IMR-90 (cell line): ENCODE data around the gene PMAIP1. TPM values are rescaled to one million over a fixed set of nuclear protein-coding genes. Genes with fewer than 3 reads are reported as not detected.

Experiments used
- ATAC-seq: fragments of 200-7000 bp; cut with Tn5 transposase; 2 replicates; pipeline ENCODE4 v1.9.1; 2020; ENCODE audit warnings: low read depth, mild to moderate bottlenecking, moderate library complexity
- BruUV-seq: library from RNA; stranded (reverse); fragments of 400-500 nt; replicated peaks from 2 replicates; lab custom pipeline; 2021; lab: Mats Ljungman, UMichigan
- CTCF ChIA-PET: fragments of 300-600 bp; formaldehyde crosslinking; extraction: SDS; loops from one replicate; lab custom pipeline; 2021; ENCODE audit warnings: antibody characterized with exemption; lab: Yijun Ruan, JAX
- POLR2A ChIA-PET: fragments of 300-600 bp; sonication (Branson Sonifier 250); formaldehyde crosslinking; loops from one replicate; lab custom pipeline; 2022; ENCODE audit warnings: antibody characterized with exemption; ENCODE audit not compliant: unreplicated experiment; lab: Charles Lee
- DNase-seq: peaks from one replicate; pipeline ENCODE4 v3.0.0; 2013
- H2AFZ ChIP-seq: replicated peaks from 2 replicates; pipeline ENCODE3; 2013; ENCODE audit warnings: low read length, mild to moderate bottlenecking; ENCODE audit not compliant: poor library complexity
- H2AK5ac ChIP-seq: 2 replicates; pipeline ENCODE4 v1.6.1; 2013; ENCODE audit warnings: low read depth, low read length, inconsistent platforms
- H2AK9ac ChIP-seq: replicated peaks from 2 replicates; pipeline ENCODE3; 2013; ENCODE audit warnings: mild to moderate bottlenecking, low read depth, low read length, moderate library complexity; ENCODE audit not compliant: poor library complexity
- H2BK120ac ChIP-seq: 2 replicates; pipeline ENCODE4 v1.6.1; 2013; ENCODE audit warnings: low read depth, low read length, inconsistent platforms
- H2BK15ac ChIP-seq: 3 replicates; pipeline ENCODE4 v1.6.1; 2013; ENCODE audit warnings: low read depth, low read length, inconsistent platforms
- H2BK20ac ChIP-seq: 2 replicates; pipeline ENCODE4 v1.6.1; 2013; ENCODE audit warnings: low read depth, mild to moderate bottlenecking, inconsistent platforms, low read length, moderate library complexity
- H2BK5ac ChIP-seq: 2 replicates; pipeline ENCODE4 v1.6.1; 2013; ENCODE audit warnings: mild to moderate bottlenecking, low read depth, low read length, inconsistent platforms; ENCODE audit not compliant: poor library complexity, severe bottlenecking
- H3K14ac ChIP-seq: replicated peaks from 2 replicates; pipeline ENCODE4 v1.6.1; 2013; ENCODE audit warnings: low read depth, low read length, inconsistent platforms
- H3K18ac ChIP-seq: 2 replicates; pipeline ENCODE4 v1.6.1; 2013; ENCODE audit warnings: low read depth, low read length, control low read depth
- H3K23ac ChIP-seq: 2 replicates; pipeline ENCODE4 v1.6.1; 2013; ENCODE audit warnings: low read depth, low read length, inconsistent platforms
- H3K27ac ChIP-seq: 2 replicates; pipeline ENCODE4 v1.5.1; 2013; ENCODE audit warnings: mild to moderate bottlenecking, control low read depth, low read length; ENCODE audit not compliant: insufficient read depth
- H3K27me3 ChIP-seq: 2 replicates; pipeline ENCODE4 v1.6.1; 2013; ENCODE audit warnings: low read length; ENCODE audit not compliant: control insufficient read depth, insufficient read depth
- H3K36me3 ChIP-seq: 2 replicates; pipeline ENCODE4 v1.6.1; 2013; ENCODE audit warnings: low read length, mixed read lengths; ENCODE audit not compliant: control insufficient read depth, insufficient read depth
- H3K4ac ChIP-seq: 2 replicates; pipeline ENCODE4 v1.6.1; 2013; ENCODE audit warnings: low read depth, low read length, inconsistent platforms
- H3K4me1 ChIP-seq: 2 replicates; pipeline ENCODE4 v1.6.1; 2013; ENCODE audit warnings: low read length, mixed read lengths; ENCODE audit not compliant: control insufficient read depth, insufficient read depth
- H3K4me2 ChIP-seq: 2 replicates; pipeline ENCODE4 v1.6.1; 2013; ENCODE audit warnings: low read depth, mild to moderate bottlenecking, control low read depth, low read length, moderate library complexity
- H3K4me3 ChIP-seq: 2 replicates; pipeline ENCODE4 v1.5.1; 2013; ENCODE audit warnings: low read depth, mild to moderate bottlenecking, control low read depth, low read length, moderate library complexity; ENCODE audit not compliant: insufficient read depth
- H3K56ac ChIP-seq: 2 replicates; pipeline ENCODE4 v1.6.1; 2013; ENCODE audit warnings: low read length, inconsistent platforms; ENCODE audit not compliant: insufficient read depth; ENCODE audit errors: extremely low read depth
- H3K79me1 ChIP-seq, 2 experiments: 2 replicates each; pipeline ENCODE4 v1.6.1; 2013; ENCODE audit warnings: low read length in 2 of 2, inconsistent platforms in 1 of 2, low read depth in 1 of 2
- H3K9ac ChIP-seq: 2 replicates; pipeline ENCODE4 v1.6.1; 2013; ENCODE audit warnings: low read depth, low read length, control low read depth
- H3K9me1 ChIP-seq: 2 replicates; pipeline ENCODE4 v1.6.1; 2013; ENCODE audit warnings: low read length, inconsistent platforms; ENCODE audit not compliant: insufficient read depth
- H3K9me3 ChIP-seq: 2 replicates; pipeline ENCODE4 v1.6.1; 2013; ENCODE audit warnings: low read length; ENCODE audit not compliant: control insufficient read depth, insufficient read depth
- H4K20me1 ChIP-seq: 2 replicates; pipeline ENCODE4 v1.6.1; 2013; ENCODE audit warnings: low read length, inconsistent platforms; ENCODE audit not compliant: insufficient read depth
- H4K5ac ChIP-seq: 2 replicates; pipeline ENCODE4 v1.6.1; 2013; ENCODE audit warnings: mild to moderate bottlenecking, low read depth, low read length, control low read depth
- H4K8ac ChIP-seq, 2 experiments: 2 replicates each; pipeline ENCODE4 v1.6.1; 2013; ENCODE audit warnings: low read depth in 2 of 2, low read length in 2 of 2, control low read depth in 1 of 2, inconsistent platforms in 1 of 2
- H4K91ac ChIP-seq: 2 replicates; pipeline ENCODE4 v1.6.1; 2013; ENCODE audit warnings: low read depth, low read length, inconsistent platforms; ENCODE audit not compliant: insufficient read depth
- MAFK ChIP-seq: IDR thresholded peaks from 2 replicates; pipeline ENCODE4 v1.6.1; 2012; ENCODE audit warnings: low read depth, low read length, improper control_type of control experiment
- MAZ ChIP-seq: IDR thresholded peaks from 2 replicates; pipeline ENCODE4 v1.6.1; 2012; ENCODE audit warnings: low read depth, mild to moderate bottlenecking, low read length, improper control_type of control experiment, moderate library complexity, borderline replicate concordance
- MXI1 ChIP-seq: IDR thresholded peaks from 2 replicates; pipeline ENCODE4 v1.6.1; 2012; ENCODE audit warnings: low read depth, mild to moderate bottlenecking, low read length, moderate library complexity, borderline replicate concordance
- WGBS, 2 experiments: methylation state at CpG; one replicate each; pipeline versions ENCODE4 v1.1.5 to v1.1.7; 2013; ENCODE audit warnings: missing lambda C conversion rate in 2 of 2; ENCODE audit not compliant: insufficient read length in 1 of 2; ENCODE audit errors: extremely low coverage in 2 of 2; 5-methylcytosine and 5-hydroxymethylcytosine counted together
- dilution Hi-C: fragments of 300-500 bp; cut with HindIII; formaldehyde crosslinking; loops from one replicate; pipeline ENCODE4 v1.14.3; 2018; ENCODE audit warnings: low sequenced_read_pairs; ENCODE audit not compliant: unreplicated experiment
- in situ Hi-C: fragments of 300-500 bp; cut with MboI; formaldehyde crosslinking; loops from 3 replicates; pipeline ENCODE4 v1.14.3; 2019; ENCODE audit warnings: low sequenced_read_pairs, inconsistent platforms, mixed read lengths
- intact Hi-C: fragments of 100-400 bp; cut with micrococcal nuclease; formaldehyde crosslinking; loops from 2 replicates; pipeline ENCODE4 v1.10.0; 2022
- polyA plus RNA-seq, 3 experiments: library from polyadenylated mRNA; depleted of rRNA; stranded (reverse); fragments of >200 nt; gene quantifications; 2 replicates each; pipeline ENCODE4 v1.2.3, GENCODE V29; 2012; ENCODE audit warnings: low replicate concordance in 1 of 3
- total RNA-seq: library from RNA; depleted of rRNA; stranded (reverse); fragments of >200 nt; gene quantifications from 2 replicates; pipeline ENCODE4 v1.2.3, GENCODE V29; 2012
- TF ChIP-seq, protein P1 (sequence below): fragments of 150-350 bp; IDR thresholded peaks from 2 replicates; pipeline ENCODE4 v1.6.1; 2016; ENCODE audit warnings: low read depth, mild to moderate bottlenecking, low read length, moderate library complexity, borderline replicate concordance

The PMAIP1 gene
- total and polyA plus RNA-seq, 2 of the 4 experiments (the other 2 are of a cell fraction): 14.0 to 30.1 TPM

DNA sequence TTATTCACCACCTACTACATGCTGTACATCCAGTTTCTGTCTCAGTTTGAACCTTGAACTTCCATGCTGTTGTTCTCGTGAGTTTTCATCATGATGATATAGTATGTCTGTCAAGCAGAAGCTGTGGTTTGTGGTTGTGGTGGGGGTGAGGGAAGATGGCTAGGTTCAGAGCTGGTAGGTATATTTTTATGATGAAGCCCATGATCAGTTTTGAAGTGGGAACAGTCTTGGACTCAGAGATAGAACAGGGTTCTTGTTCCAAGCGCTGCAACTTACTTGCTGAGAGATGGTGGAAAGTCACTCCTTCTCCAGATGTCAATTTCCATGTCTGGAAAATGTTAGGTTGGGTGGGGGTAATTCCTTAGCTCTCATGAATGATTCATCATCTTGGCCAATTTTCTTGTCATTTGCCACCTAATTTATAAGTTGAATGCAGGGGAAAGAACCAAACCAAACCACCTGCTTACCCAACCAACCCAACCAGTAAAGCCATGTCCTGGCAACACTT, 21.6 kb downstream of the PMAIP1 start:
- no peaks in the 10 kb centered on the region for H3K9me3 ChIP-seq
- in situ Hi-C loops (no loop called here), dilution Hi-C loops (no loop called here), intact Hi-C loops (no loop called here)
- no peak overlapping the region for H2AK5ac ChIP-seq
- no peak overlapping the region for H3K18ac ChIP-seq
- H2BK20ac ChIP-seq: no peak overlapping the region
- H4K20me1 ChIP-seq: no peaks in the 10 kb centered on the region
- no peak overlapping the region for H3K9ac ChIP-seq
- no peak overlapping the region for H2AK9ac ChIP-seq
- no peak overlapping the region for H4K8ac ChIP-seq
- H2BK15ac ChIP-seq: no peak overlapping the region
- no peak overlapping the region for H4K91ac ChIP-seq
- BruUV-seq: no TSS peak
- WGBS, 2 experiments: 80% methylated on average over 1 of the region's 2 CpGs; no CpG with 5 or more reads in 1 of the 2 experiments
- H3K56ac ChIP-seq: no peak overlapping the region
- no peak overlapping the region for H2BK120ac ChIP-seq
- H3K4ac ChIP-seq: no peak overlapping the region
- H3K36me3 ChIP-seq: no peaks in the 10 kb centered on the region
- no peak overlapping the region; the same call in 1 of the 2 replicates for H4K5ac ChIP-seq
- DNase-seq (no peak), ATAC-seq (no peak)
- no peak overlapping the region for H3K14ac ChIP-seq
- ChIA-PET POLR2A (no interaction called here), CTCF (interaction anchor here (0.7 kb wide), 1 partner anchor 33 kb away, joined by 3 read pairs; no protein-coding TSS in a partner anchor)
- no peak overlapping the region for H3K27ac ChIP-seq
- peaks cover 7% of the 10 kb centered on the region; the same call in 1 of the 2 replicates for H3K9me1 ChIP-seq
- no peak overlapping the region for H3K4me3 ChIP-seq
- H3K79me1 ChIP-seq: no peaks in the 10 kb centered on the region
- H3K23ac ChIP-seq: no peak overlapping the region
- H2AFZ ChIP-seq: no peak overlapping the region
- peaks cover 8% of the 10 kb centered on the region for H3K4me1 ChIP-seq
- no peak for TF ChIP-seq MXI1
- no peak for TF ChIP-seq MAZ
- TF ChIP-seq, protein P1, sequence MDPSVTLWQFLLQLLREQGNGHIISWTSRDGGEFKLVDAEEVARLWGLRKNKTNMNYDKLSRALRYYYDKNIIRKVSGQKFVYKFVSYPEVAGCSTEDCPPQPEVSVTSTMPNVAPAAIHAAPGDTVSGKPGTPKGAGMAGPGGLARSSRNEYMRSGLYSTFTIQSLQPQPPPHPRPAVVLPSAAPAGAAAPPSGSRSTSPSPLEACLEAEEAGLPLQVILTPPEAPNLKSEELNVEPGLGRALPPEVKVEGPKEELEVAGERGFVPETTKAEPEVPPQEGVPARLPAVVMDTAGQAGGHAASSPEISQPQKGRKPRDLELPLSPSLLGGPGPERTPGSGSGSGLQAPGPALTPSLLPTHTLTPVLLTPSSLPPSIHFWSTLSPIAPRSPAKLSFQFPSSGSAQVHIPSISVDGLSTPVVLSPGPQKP: no peak
- TF ChIP-seq MAFK: no peak
- H2BK5ac ChIP-seq: no peak overlapping the region
- H3K27me3 ChIP-seq: no peaks in the 10 kb centered on the region
- H3K4me2 ChIP-seq: no peak overlapping the region
